A673 (cell line): ENCODE results near the gene ACTL10. TPM values are rescaled to one million over a fixed set of nuclear protein-coding genes. Genes with fewer than 3 reads are reported as not detected.
A peak's percentile ranks its signal among the peaks of the same experiment; 100 is the strongest.

Source experiments
- BruUV-seq: library from RNA; stranded (reverse); fragments of 400-500 nt; replicated peaks from 2 replicates; lab custom pipeline; 2021; lab: Mats Ljungman, UMichigan
- CTCF ChIA-PET: fragments of 300-600 bp; sonication (Branson Sonifier 250); formaldehyde crosslinking; loops from one replicate; lab custom pipeline; 2022; ENCODE audit warnings: antibody characterized with exemption; lab: Charles Lee
- POLR2A ChIA-PET: fragments of 300-600 bp; sonication (Branson Sonifier 250); formaldehyde crosslinking; loops from one replicate; lab custom pipeline; 2022; ENCODE audit warnings: antibody characterized with exemption; ENCODE audit not compliant: low non-redundant PET; lab: Charles Lee
- DNase-seq: peaks from one replicate; pipeline ENCODE4 v3.0.0-alpha.2; 2015; ENCODE audit warnings: low spot score
- H3K27ac ChIP-seq: fragments of 200-600 bp; sonication (generic); 2 replicates; pipeline ENCODE4 v1.5.1; 2016; ENCODE audit warnings: mixed run types, low read depth, mild to moderate bottlenecking, mixed read lengths, antibody characterized with exemption, low read length; ENCODE audit not compliant: poor library complexity, severe bottlenecking
- H3K27me3 ChIP-seq: fragments of 200-600 bp; sonication (generic); replicated peaks from 2 replicates; pipeline ENCODE4 v1.6.1; 2017; ENCODE audit warnings: mixed run types, low read depth, mild to moderate bottlenecking, mixed read lengths, antibody characterized with exemption, low read length; ENCODE audit not compliant: insufficient read depth, poor library complexity
- H3K36me3 ChIP-seq: fragments of 200-600 bp; sonication (generic); 2 replicates; pipeline ENCODE4 v1.6.1; 2016; ENCODE audit warnings: mixed run types, mild to moderate bottlenecking, mixed read lengths, antibody characterized with exemption, low read length; ENCODE audit not compliant: insufficient read depth, poor library complexity, severe bottlenecking
- H3K4me1 ChIP-seq: fragments of 200-600 bp; sonication (generic); 2 replicates; pipeline ENCODE4 v1.6.1; 2017; ENCODE audit warnings: mixed run types, mild to moderate bottlenecking, mixed read lengths, antibody characterized with exemption, low read length; ENCODE audit not compliant: insufficient read depth, poor library complexity, severe bottlenecking
- H3K4me3 ChIP-seq: fragments of 200-600 bp; sonication (generic); 2 replicates; pipeline ENCODE4 v1.5.1; 2016; ENCODE audit warnings: low read depth, mixed run types, mild to moderate bottlenecking, mixed read lengths, low read length; ENCODE audit not compliant: poor library complexity, severe bottlenecking
- H3K9me3 ChIP-seq: fragments of 200-600 bp; sonication (generic); 2 replicates; pipeline ENCODE4 v1.6.1; 2016; ENCODE audit warnings: mixed run types, low read depth, mild to moderate bottlenecking, mixed read lengths, antibody characterized with exemption, low read length; ENCODE audit not compliant: poor library complexity, severe bottlenecking
- EZH2 ChIP-seq: fragments of 200-600 bp; sonication (generic); IDR thresholded peaks from 2 replicates; pipeline ENCODE4 v1.6.1; 2017; ENCODE audit warnings: borderline replicate concordance, low read depth, mild to moderate bottlenecking, mixed read lengths, antibody characterized with exemption, low read length; ENCODE audit not compliant: poor library complexity, severe bottlenecking
- intact Hi-C: fragments of 100-400 bp; cut with micrococcal nuclease; formaldehyde crosslinking; loops from one replicate; pipeline ENCODE4 v1.10.0; 2022; ENCODE audit not compliant: unreplicated experiment
- total RNA-seq: library from RNA; stranded (reverse); gene quantifications from 2 replicates; pipeline ENCODE4 v1.2.3, GENCODE V29; 2021
- TF ChIP-seq, protein P1 (sequence below): fragments of 300-800, 200-600 bp; sonication (generic); conservative IDR thresholded peaks from 2 replicates; pipeline ENCODE4 v1.5.1; 2017; ENCODE audit warnings: low read depth, mild to moderate bottlenecking, antibody characterized with exemption, low read length, moderate library complexity, mixed read lengths

ACTL10 gene
- total RNA-seq, 1 experiment from 2014 or later, result 0.47 TPM

DNA sequence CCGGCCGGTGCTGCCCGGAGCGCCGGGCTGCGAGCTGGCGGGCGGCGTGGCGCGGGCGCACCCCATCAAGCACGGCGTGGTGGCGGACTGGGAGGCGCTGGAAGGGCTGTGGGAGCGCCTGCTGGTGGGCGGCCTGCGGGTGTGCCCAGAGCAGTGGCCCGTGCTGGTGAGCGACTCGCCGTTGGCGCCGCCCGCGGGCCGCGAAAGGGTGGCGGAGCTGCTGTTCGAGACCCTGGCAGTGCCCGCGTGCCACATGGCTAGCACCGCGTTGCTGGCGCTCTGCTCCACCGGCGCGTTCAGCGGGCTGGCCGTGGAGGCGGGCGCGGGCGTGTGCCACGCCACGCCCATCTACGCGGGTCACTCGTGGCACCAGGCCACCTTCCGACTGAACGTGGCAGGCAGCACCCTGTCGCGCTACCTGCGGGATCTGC lies 517 bp downstream of the ACTL10 start:
- POLR2A ChIA-PET, result no interaction called here
- no peak for TF ChIP-seq EZH2
- TF ChIP-seq, protein P1, sequence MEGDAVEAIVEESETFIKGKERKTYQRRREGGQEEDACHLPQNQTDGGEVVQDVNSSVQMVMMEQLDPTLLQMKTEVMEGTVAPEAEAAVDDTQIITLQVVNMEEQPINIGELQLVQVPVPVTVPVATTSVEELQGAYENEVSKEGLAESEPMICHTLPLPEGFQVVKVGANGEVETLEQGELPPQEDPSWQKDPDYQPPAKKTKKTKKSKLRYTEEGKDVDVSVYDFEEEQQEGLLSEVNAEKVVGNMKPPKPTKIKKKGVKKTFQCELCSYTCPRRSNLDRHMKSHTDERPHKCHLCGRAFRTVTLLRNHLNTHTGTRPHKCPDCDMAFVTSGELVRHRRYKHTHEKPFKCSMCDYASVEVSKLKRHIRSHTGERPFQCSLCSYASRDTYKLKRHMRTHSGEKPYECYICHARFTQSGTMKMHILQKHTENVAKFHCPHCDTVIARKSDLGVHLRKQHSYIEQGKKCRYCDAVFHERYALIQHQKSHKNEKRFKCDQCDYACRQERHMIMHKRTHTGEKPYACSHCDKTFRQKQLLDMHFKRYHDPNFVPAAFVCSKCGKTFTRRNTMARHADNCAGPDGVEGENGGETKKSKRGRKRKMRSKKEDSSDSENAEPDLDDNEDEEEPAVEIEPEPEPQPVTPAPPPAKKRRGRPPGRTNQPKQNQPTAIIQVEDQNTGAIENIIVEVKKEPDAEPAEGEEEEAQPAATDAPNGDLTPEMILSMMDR, result no peak
- H3K36me3 ChIP-seq, result peaks cover 16% of the 10 kb centered on the region
- H3K27me3 ChIP-seq, result no peaks in the 10 kb centered on the region
- CTCF ChIA-PET, result interaction anchor here (0.6 to 1.1 kb wide), 2 partner anchors 214 to 1146 kb away, joined by 3 to 5 read pairs; no protein-coding TSS in a partner anchor
- H3K4me1 ChIP-seq, result peaks cover 40% of the 10 kb centered on the region
- intact Hi-C loops, result loop anchor here (5.0 kb wide), 1 partner anchor 460 kb away; no protein-coding TSS in a partner anchor
- H3K4me3 ChIP-seq, result peak overlapping the region; percentile 48
- peak overlapping the region; percentile 29 for H3K27ac ChIP-seq
- no TSS peak for BruUV-seq
- no peaks in the 10 kb centered on the region for H3K9me3 ChIP-seq
- peak; percentile 46 for DNase-seq

DNA sequence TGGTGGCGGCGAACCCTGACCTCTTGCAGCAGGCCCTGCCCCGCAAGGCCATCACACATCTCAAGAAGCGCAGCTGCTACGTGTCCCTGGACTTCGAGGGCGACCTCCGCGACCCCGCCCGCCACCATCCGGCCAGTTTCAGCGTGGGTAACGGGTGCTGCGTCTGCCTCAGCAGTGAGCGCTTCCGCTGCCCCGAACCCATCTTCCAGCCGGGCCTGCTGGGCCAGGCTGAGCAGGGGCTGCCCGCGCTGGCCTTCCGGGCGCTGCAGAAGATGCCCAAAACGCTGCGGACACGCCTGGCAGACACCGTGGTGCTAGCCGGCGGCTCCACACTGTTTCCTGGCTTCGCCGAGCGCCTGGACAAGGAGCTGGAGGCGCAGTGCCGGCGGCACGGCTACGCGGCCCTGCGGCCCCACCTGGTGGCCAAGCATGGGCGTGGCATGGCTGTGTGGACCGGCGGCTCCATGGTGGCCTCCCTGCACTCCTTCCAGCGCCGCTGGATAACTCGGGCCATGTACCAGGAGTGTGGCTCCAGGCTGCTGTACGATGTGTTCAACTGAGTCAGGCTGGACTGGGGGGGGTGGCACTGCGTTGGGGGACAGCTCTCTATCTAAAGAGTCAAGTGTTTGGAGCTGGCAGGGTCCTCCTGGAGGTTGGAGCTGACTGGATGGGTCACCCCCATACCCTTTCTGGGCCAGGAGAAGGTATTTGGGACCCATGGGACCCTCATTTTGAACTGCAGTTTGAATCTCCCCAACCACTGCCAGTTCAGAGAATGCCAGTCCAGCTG lies 1.1 kb downstream of the ACTL10 start:
- H3K4me1 ChIP-seq, result peaks cover 43% of the 10 kb centered on the region
- H3K36me3 ChIP-seq, result peaks cover 16% of the 10 kb centered on the region
- H3K9me3 ChIP-seq, result no peaks in the 10 kb centered on the region
- BruUV-seq, result no TSS peak
- peak; percentile 88 for DNase-seq
- ChIA-PET CTCF (interaction anchor here (0.5 to 1.1 kb wide), 4 partner anchors 152 to 1147 kb away, joined by 3 to 6 read pairs (median 4); no protein-coding TSS in a partner anchor), POLR2A (interaction anchor here (0.6 kb wide), 2 partner anchors 139 to 217 kb away, joined by 3 to 4 read pairs; no protein-coding TSS in a partner anchor)
- peak overlapping the region; percentile 48 for H3K4me3 ChIP-seq
- TF ChIP-seq, protein P1, result peak; percentile 94
- no peak for TF ChIP-seq EZH2
- H3K27ac ChIP-seq, result peak overlapping the region; percentile 29
- intact Hi-C loops, result loop anchor here (5.0 kb wide), 1 partner anchor 459 kb away; no protein-coding TSS in a partner anchor
- H3K27me3 ChIP-seq, result no peaks in the 10 kb centered on the region

DNA sequence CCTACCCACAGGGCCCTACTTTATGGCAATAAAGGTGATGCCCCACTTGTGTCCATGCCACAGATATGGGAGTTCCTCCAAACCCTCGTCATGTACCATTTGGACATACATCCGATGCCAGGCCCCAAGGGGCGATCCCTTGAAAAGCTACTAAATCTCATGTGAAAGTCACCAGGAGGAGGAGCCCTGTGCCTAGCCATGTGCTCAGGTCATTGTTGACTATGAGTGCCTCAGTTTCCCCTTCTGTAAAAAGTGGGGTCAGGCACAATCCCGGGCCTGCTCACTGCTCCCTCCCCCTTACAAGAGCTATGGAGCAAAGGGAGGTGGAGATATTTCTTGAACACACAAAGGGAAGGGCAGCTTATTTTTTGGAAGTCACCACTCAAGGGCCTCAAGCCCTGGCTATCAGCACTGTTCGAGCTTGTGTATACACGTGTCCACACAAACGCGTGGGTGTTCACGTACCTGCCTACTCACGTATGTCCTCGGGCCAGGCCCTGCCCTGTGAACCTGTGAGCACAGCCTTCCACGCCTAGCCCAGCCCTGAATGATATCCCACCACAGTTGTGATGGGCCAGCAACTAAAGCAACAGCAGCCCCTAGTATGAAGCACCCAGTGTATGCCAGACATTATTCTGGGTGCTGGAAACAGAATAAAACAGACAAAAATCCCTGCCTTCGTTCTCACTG lies 1.9 kb downstream of the ACTL10 start:
- Histone ChIP-seq H3K4me3 (no peak overlapping the region), H3K27ac (no peak overlapping the region), H3K4me1 (peaks cover 43% of the 10 kb centered on the region), H3K36me3 (peaks cover 16% of the 10 kb centered on the region), H3K9me3 (no peaks in the 10 kb centered on the region), H3K27me3 (no peaks in the 10 kb centered on the region)
- no peak for DNase-seq
- intact Hi-C loops, result loop anchor here (5.0 kb wide), 1 partner anchor 459 kb away; no protein-coding TSS in a partner anchor
- ChIA-PET POLR2A (interaction anchor here (0.6 kb wide), 2 partner anchors 140 to 218 kb away, joined by 3 to 4 read pairs; no protein-coding TSS in a partner anchor), CTCF (interaction anchor here (0.5 to 0.9 kb wide), 2 partner anchors 153 to 211 kb away, joined by 3 to 6 read pairs; no protein-coding TSS in a partner anchor)
- TF ChIP-seq EZH2, result no peak
- TF ChIP-seq, protein P1, result no peak
- no TSS peak for BruUV-seq
